OCI-M2 (cell line): ENCODE data around the gene PLCL2.
"Not testable (repeated sequence)": the region's sequence is repeated elsewhere in the genome, so short reads cannot be mapped to it uniquely, and the experiment has no call there.

Experiments used
- DNase-seq: peaks from one replicate; lab custom pipeline; 2025; ENCODE audit not compliant: unreplicated experiment; lab: John Stamatoyannopoulos, UW

The PLCL2 gene

GRCh38 chr3:16957852-16958251 lies 73.1 kb downstream of the PLCL2 start:
- not testable (repeated sequence) for DNase-seq

- no peak for DNase-seq
These were observed 75.4 kb downstream of the PLCL2 start for GRCh38 chr3:16960125-16960524.

GRCh38 chr3:16961621-16962205 lies 77.0 kb downstream of the PLCL2 start:
- no peak for DNase-seq

GRCh38 chr3:16975083-16975482 lies 90.3 kb downstream of the PLCL2 start:
- no peak for DNase-seq

DNA sequence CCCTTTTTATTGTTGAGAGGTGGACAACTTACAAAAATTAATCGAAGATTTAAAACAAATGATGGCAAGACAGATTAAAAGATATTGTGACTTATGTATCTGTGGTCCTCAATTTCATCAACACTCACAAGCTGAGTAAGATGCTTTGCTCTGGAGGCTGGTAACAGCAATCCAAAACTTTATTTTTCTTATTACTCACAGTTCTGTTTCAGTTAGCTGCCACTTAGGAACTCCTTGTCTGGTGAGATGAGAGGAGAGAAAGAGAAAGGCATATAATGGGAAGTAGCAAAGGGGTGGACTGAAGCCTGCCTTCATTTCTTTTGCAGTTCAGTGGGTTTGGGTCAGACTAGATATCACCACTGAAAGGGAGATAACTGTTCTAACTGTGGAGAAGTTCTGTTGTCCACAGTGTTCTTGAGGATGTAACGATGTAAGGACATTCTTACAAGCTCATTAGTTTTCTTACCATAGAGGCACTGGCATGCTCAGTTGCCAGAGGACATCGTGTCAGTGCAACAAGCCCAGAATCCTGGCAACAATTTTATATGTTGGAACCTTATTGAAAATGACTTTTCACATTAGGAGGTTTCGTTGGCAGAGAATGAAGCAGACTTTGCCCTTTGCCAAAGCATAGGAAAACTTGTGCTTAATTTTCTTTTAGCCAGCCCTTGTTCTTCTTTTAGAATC lies 93.6 kb downstream of the PLCL2 start:
- no peak for DNase-seq

- no peak for DNase-seq
These were observed 94.1 kb downstream of the PLCL2 start for GRCh38 chr3:16978921-16979271.

DNA sequence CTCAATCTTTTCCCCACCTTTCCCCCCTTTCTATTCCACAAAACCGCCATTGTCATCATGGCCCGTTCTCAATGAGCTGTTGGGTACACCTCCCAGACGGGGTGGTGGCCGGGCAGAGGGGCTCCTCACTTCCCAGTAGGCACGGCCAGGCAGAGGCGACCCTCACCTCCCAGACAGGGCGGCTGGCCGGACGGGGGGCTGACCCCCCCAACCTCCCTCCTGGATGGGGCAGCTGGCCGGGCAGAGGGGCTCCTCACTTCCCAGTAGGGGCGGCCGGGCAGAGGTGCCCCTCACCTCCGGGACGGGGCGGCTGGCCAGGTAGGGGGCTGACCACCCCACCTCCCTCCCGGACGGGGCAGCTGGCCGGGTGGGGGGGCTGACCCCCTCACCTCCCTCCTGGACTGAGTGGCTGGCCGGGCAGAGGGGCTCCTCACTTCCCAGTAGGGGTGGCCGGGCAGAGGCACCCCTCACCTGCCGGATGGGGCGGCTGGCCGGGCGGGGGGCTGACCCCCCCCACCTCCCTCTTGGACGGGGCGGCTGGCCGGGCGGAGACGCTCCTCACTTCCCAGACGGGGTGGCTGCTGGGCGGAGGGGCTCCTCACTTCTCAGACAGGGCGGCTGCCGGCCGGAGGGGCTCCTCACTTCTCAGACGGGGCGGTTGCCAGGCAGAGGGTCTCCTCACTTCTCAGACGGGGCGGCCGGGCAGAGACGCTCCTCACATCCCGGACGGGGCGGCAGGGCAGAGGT lies 95.2 kb downstream of the PLCL2 start:
- not testable (repeated sequence) for DNase-seq

DNA sequence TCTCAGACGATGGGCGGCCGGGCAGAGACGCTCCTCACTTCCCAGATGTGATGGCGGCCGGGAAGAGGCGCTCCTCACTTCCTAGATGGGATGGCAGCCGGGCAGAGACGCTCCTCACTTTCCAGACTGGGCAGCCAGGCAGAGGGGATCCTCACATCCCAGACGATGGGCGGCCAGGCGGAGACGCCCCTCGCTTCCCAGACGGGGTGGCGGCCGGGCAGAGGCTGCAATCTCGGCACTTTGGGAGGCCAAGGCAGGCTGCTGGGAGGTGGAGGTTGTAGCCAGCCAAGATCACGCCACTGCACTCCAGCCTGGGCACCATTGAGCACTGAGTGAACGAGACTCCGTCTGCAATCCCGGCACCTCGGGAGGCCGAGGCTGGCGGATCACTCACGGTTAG lies 95.8 kb downstream of the PLCL2 start:
- not testable (repeated sequence) for DNase-seq

GRCh38 chr3:16982460-16982859 lies 97.7 kb downstream of the PLCL2 start:
- no peak for DNase-seq

GRCh38 chr3:16985608-16986007 lies 100.9 kb downstream of the PLCL2 start:
- no peak for DNase-seq

GRCh38 chr3:16987141-16987540 lies 102.4 kb downstream of the PLCL2 start:
- no peak for DNase-seq

GRCh38 chr3:16990163-16990562 lies 105.4 kb downstream of the PLCL2 start:
- no peak for DNase-seq

- DNase-seq = no peak
These were observed 107.4 kb downstream of the PLCL2 start for GRCh38 chr3:16992198-16992597.

DNA sequence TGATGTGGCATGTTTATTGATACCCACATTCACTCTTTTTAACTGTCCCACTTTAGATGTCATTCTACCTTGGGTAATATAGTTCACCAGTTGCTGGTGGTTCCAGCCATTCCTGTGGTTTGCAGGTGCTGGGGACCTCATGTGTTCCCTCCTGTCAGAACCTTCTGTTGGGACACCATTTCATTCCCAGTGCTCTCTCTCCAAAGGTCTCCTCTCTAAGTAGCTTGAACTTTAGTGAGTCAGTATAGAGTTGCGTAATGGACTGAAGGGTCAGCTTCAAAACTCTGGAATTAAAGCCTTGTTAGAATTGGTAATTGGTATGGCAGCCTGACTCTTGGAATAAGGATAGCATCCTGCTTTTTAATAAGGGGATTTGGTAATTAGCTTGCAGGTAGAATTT lies 108.5 kb downstream of the PLCL2 start:
- DNase-seq = no peak

DNA sequence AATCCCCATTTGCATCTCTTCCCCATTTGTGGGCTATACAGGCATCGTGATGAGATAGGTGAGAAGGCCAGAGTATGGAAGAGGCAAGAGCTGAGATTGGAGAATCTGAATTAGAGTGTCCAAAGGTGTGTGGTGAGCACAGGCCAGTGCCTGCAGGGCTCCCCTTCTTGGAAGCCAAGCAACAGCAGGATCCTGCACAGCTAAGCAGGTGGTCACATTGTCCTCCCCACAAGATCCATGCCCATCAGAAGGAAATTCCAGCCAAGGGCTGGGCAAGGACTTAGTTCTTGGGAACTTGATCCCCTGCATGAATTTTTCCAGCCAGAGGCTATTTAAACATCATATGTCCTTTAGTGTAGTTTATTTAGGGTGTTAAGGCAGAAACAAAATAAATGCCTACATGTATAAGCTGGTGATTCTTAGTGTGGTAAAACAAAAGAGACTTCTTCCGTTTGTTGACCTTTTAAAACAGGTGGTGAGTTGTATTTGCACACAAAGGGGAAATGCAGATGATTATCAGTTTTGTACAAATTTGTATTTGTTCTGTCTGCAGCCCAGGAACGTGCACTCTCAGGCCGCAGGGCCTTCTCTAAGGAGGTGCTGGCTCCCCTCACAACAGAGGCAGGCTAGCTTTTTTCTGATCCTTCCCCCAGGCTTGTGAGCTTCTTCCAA lies 110.2 kb downstream of the PLCL2 start:
- no peak for DNase-seq

DNA sequence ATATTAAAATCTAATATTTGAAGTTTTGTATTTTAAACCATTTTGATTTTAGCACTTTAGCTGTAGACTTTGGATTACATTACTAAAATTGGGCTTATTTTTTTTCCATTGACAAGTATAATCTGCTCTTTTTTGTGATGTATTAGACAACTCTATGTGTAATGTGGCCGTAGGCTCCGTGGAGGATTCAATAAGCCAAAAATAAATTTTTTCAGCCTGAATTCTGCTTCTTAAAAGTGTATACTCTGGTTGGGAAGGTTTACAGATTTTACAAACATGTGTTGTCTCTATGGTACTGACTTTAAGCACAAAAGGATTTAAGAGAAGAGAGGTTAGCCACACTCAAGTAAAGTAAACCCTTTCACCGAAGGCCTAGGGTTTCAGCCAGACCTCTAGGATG lies 110.8 kb downstream of the PLCL2 start:
- no peak for DNase-seq

GRCh38 chr3:16998236-16998923 lies 113.6 kb downstream of the PLCL2 start:
- no peak for DNase-seq

GRCh38 chr3:16999161-16999560 lies 114.4 kb downstream of the PLCL2 start:
- no peak for DNase-seq

DNA sequence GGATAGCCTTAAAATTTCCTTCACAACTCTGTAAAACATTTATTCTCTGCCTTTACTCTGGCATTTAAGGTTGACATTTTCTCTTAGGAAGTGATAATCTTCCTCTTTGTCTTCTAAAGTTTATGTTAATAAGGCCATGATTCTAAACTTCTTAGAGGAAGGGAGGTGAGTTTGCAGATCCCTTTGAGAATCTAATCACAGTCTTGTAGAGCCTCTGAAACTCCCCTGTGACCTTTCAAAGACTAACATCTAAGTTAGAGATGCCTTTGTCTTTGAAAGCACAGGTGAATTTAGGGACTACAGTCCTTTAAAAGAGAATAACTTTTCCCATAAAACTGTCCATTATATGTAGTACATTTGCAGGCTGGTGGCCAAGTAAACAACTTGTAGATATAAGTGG lies 115.1 kb downstream of the PLCL2 start:
- no peak for DNase-seq

DNA sequence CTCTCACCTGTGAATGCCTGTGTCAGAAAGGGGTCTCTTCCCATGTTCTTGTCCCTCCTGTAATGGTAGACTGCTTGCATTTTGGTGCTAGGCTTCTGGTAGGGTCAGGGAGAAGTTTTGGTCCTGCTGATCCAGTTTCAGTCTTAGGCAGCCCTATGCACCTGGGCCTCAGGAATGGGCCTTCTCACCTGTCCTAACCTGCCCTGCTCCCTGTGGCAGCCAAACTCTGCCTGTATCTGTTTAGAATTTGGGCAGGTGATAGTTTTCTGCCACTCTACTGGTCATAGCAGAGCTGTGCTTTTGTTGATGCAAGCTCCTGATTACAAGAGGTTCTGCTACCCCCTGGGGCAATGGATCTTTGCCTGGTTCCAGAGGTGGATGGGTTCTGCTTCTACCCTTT lies 118.7 kb downstream of the PLCL2 start:
- no peak for DNase-seq

DNA sequence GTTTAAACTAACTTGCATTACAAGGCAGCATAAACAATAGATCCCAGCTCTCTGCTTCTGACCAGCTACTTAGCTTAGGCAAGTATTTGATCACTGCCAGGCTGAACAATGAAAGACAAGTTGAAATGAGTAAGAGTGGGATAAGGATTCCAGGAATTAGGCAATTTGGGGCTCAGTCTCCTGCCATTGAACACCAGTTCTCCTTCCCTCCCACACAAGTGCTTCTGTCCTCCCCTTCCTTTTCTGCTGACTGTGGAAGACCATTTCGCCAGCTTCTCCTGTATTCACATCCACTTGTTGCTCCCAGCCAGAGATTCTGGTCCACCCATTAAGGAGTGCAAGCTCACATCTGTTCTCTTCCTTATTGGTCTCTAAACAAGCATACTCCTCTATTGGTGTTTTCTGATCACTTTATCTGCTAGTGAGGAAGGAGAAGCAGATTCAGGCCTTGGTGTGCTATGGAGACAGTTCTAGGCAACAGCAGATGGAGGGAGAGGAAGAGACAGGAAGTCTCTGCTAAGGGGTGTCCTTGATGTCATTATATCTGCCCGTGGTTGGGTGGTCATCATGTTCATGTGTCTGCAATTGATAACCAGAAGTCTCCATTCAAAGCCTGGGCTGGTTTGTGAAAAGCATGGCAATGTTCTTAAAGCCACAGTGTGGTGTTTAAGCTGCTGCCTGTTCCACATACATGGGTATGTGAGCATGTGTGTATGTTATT lies 121.5 kb downstream of the PLCL2 start:
- peak; percentile 51 for DNase-seq
